Transverse colon (tissue), 4 donors: Measurements from ENCODE around the gene DMAC2.

ENCODE experiments used
- CTCF ChIP-seq, 5 experiments: fragments of 200-600 bp in 3 of 5; fragments of 450-650 bp in 2 of 5; sonication (generic) in 3 of 5; IDR thresholded peaks; 1 replicate in 2 of 5; 2 replicates in 3 of 5; pipeline ENCODE4 v1.5.1; 2016 to 2017; ENCODE audit warnings: antibody characterized with exemption in 5 of 5, inconsistent platforms in 3 of 5, mild to moderate bottlenecking in 2 of 5, moderate library complexity in 1 of 5
- EP300 ChIP-seq: sonication (generic); formaldehyde crosslinking; IDR thresholded peaks from one replicate; pipeline ENCODE4 v1.6.1; 2017; ENCODE audit warnings: antibody characterized with exemption, low read depth
- POLR2A ChIP-seq: fragments of 450-650 bp; IDR thresholded peaks from one replicate; pipeline ENCODE4 v1.6.1; 2016; ENCODE audit warnings: antibody characterized with exemption, mild to moderate bottlenecking, moderate library complexity
- POLR2AphosphoS5 ChIP-seq, 3 donors: sonication (generic); formaldehyde crosslinking; IDR thresholded peaks; one replicate each; pipeline ENCODE4 v1.6.1; 2016; ENCODE audit warnings: antibody characterized with exemption in 3 of 3

GRCh38 chr19:41435936-41436673 lies 3.6 kb downstream of the DMAC2 start:
- TF ChIP-seq CTCF (IDR thresholded peaks at IDR 0.05) (no peak), POLR2A (no peak), POLR2AphosphoS5 (IDR thresholded peaks at IDR 0.05) (no peak), EP300 (no peak)
